ENCODE measurements around the gene SEMA5A. TPM values are rescaled to one million over a fixed set of nuclear protein-coding genes. Genes with fewer than 3 reads are reported as not detected.

Gene SEMA5A
- total RNA-seq, 1 experiment from 2014 or later: 6.5 TPM

- no peak overlapping the region for H3K4me3 ChIP-seq (ENCODE audit: insufficient read depth, low read depth, low read length)
- DNase-seq: no peak
- no peaks in the 10 kb centered on the region for H3K27me3 ChIP-seq (ENCODE audit: control insufficient read depth, insufficient read depth, low read length)
- no peaks in the 10 kb centered on the region for H3K36me3 ChIP-seq (replicated peaks; ENCODE audit: control insufficient read depth, insufficient read depth, low read length)
Measured at GRCh38 chr5:9009931-9010651, 535.8 kb downstream of the SEMA5A start.

GRCh38 chr5:8997542-8998070 is 548.3 kb downstream of the SEMA5A start:
- Histone ChIP-seq H3K27me3 (ENCODE audit: control insufficient read depth, insufficient read depth, low read length) (no peaks in the 10 kb centered on the region), H3K4me3 (ENCODE audit: insufficient read depth, low read depth, low read length) (no peak overlapping the region), H3K36me3 (replicated peaks; ENCODE audit: control insufficient read depth, insufficient read depth, low read length) (no peaks in the 10 kb centered on the region)
- no peak for DNase-seq

GRCh38 chr5:8993031-8993430 is 552.8 kb downstream of the SEMA5A start:
- DNase-seq: peak; percentile 26
- Histone ChIP-seq H3K4me3 (ENCODE audit: insufficient read depth, low read depth, low read length) (no peak overlapping the region), H3K36me3 (replicated peaks; ENCODE audit: control insufficient read depth, insufficient read depth, low read length) (no peaks in the 10 kb centered on the region), H3K27me3 (ENCODE audit: control insufficient read depth, insufficient read depth, low read length) (no peaks in the 10 kb centered on the region)

Other genes starting within 250 kb of the SEMA5A start
- gene TAS2R1, start 84.3 kb upstream of the SEMA5A start, total RNA-seq (2014; rRNA removed; shearing (Covaris generic)): not detected in 2 replicates

Measured in H7 (cell line).